ENCODE results near the gene IL31RA. TPM values are rescaled to one million over a fixed set of nuclear protein-coding genes. Genes with fewer than 3 reads are reported as not detected.

IL31RA gene
- total and polyA plus RNA-seq, 4 experiments from 2014 or later, result not detected

- H3K36me3 Mint-ChIP-seq, result no peaks in the 10 kb centered on the region
- ChIA-PET POLR2A (ENCODE audit: partially characterized antibody) (no interaction called here), CTCF (ENCODE audit: partially characterized antibody) (interaction anchor here (0.9 kb wide), 1 partner anchor 11 kb away, joined by 3 read pairs; no protein-coding TSS in a partner anchor)
- peak overlapping the region in 1 of 7 donors; percentile 19 for H3K27ac Mint-ChIP-seq
- Histone ChIP-seq H3K9me3 (ENCODE audit: control insufficient read depth in 1 of 2, low read length in 2 of 2) (no peaks in the 10 kb centered on the region), H3K27ac (ENCODE audit: low read depth, low read length) (no peak overlapping the region), H3K27me3 (ENCODE audit: insufficient read depth, low read length) (no peaks in the 10 kb centered on the region), H3K4me1 (ENCODE audit: insufficient read depth, low read length) (no peaks in the 10 kb centered on the region), H3K4me3 (ENCODE audit: low read length in 2 of 2) (no peak overlapping the region), H3K36me3 (ENCODE audit: insufficient read depth, low read length) (no peaks in the 10 kb centered on the region)
- no peak for DNase-seq
- no peaks in the 10 kb centered on the region for H3K27me3 Mint-ChIP-seq
- H3K9me3 Mint-ChIP-seq, result peaks cover 0 to 5% (median 0%) of the 10 kb centered on the region in 8 donors
- intact Hi-C loops (cut with micrococcal nuclease), result no loop called here
- H3K4me3 Mint-ChIP-seq, result no peak overlapping the region
- no peaks in the 10 kb centered on the region for H3K4me1 Mint-ChIP-seq
Measured at GRCh38 chr5:55911784-55912653, 60.9 kb downstream of the IL31RA start.

DNA sequence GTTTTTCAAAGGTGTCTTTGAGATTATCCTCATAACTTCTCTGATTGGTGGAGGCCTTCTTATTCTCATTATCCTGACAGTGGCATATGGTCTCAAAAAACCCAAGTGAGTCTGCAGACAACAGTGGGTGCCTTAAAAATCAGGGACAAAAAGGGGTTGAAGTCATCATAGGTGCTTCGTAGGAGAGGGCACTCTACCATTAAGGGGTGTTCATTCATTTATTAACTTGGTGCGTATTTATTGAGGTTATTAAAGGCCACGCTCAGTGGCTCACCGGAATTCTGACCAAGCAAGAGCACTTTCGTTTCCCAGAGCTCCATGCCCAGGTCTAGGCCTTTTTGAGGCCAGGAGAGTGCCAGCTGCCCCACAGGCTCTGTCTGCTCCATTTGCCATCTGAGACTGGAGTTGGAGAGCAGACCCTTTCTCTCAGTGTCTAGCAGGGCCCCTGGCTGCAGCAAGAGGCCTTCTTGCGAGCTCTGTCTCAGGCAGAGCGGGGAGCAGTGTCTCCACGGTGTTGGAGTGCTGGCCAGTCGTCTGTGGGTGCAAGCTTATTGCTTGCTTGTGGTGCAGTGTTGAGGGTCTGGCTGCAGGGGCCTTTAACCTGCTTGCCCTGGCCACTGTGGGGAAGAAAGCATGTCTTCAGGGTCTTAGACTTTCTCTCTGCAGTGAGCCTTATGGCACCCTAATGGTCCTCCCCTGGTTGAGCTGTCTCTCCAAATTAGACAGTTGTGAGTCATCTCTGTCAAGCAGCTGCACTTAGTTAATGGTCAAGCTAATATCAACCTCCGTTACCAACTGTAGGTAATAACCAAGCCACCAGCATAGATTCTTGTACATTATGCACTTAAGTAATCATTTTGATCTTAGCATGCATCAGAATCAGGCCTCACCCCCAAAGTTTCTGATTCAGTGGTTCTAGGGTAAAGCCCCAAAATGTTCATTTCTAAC, 62.6 kb downstream of the IL31RA start:
- Mint-ChIP-seq H3K36me3 (no peaks in the 10 kb centered on the region), H3K27ac (no peak overlapping the region), H3K4me3 (no peak overlapping the region), H3K4me1 (no peaks in the 10 kb centered on the region), H3K9me3 (peaks cover 0 to 5% (median 0%) of the 10 kb centered on the region in 8 donors), H3K27me3 (no peaks in the 10 kb centered on the region)
- DNase-seq, result no peak
- Histone ChIP-seq H3K27ac (ENCODE audit: low read depth, low read length) (no peak overlapping the region), H3K36me3 (ENCODE audit: insufficient read depth, low read length) (no peaks in the 10 kb centered on the region), H3K27me3 (ENCODE audit: insufficient read depth, low read length) (no peaks in the 10 kb centered on the region), H3K4me1 (ENCODE audit: insufficient read depth, low read length) (no peaks in the 10 kb centered on the region), H3K4me3 (ENCODE audit: low read length in 2 of 2) (no peak overlapping the region), H3K9me3 (ENCODE audit: control insufficient read depth in 1 of 2, low read length in 2 of 2) (no peaks in the 10 kb centered on the region)
- intact Hi-C loops (cut with micrococcal nuclease), result no loop called here
- ChIA-PET CTCF (ENCODE audit: partially characterized antibody) (interaction anchor here (0.9 to 2.6 kb wide), 2 partner anchors 22 to 1333 kb away, joined by 3 to 8 read pairs; no protein-coding TSS in a partner anchor), POLR2A (ENCODE audit: partially characterized antibody) (no interaction called here)

DNA sequence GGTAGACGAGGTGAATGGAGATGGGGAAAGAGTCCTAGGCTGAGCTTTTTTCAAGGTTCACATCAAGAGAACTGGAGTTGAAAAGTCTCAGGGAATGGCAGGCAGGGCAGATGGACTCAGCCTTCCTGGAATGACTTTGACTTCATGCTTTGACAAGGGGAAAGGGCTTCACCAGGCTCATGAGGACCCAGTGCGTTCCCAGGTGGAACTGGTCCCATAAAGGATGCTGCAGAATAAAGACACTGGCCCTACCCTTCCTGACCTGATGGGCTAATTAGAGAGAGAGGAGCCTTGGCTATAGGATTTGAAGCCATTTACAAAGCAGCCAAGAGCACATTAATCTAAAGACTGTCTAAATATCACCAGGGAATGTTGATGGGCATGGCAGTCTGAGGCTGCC, 63.8 kb downstream of the IL31RA start:
- Histone ChIP-seq H3K4me1 (ENCODE audit: insufficient read depth, low read length) (peaks cover 12% of the 10 kb centered on the region), H3K4me3 (ENCODE audit: low read length in 2 of 2) (no peak overlapping the region), H3K9me3 (ENCODE audit: control insufficient read depth in 1 of 2, low read length in 2 of 2) (no peaks in the 10 kb centered on the region), H3K27ac (ENCODE audit: low read depth, low read length) (no peak overlapping the region), H3K27me3 (ENCODE audit: insufficient read depth, low read length) (no peaks in the 10 kb centered on the region), H3K36me3 (ENCODE audit: insufficient read depth, low read length) (no peaks in the 10 kb centered on the region)
- ChIA-PET CTCF (ENCODE audit: partially characterized antibody) (interaction anchor here (2.6 kb wide), 1 partner anchor 21 kb away, joined by 8 read pairs; no protein-coding TSS in a partner anchor), POLR2A (ENCODE audit: partially characterized antibody) (no interaction called here)
- Mint-ChIP-seq H3K9me3 (no peaks in the 10 kb centered on the region), H3K27ac (no peak overlapping the region), H3K36me3 (no peaks in the 10 kb centered on the region), H3K4me3 (no peak overlapping the region), H3K27me3 (no peaks in the 10 kb centered on the region), H3K4me1 (peaks cover 6 to 10% (median 8%) of the 10 kb centered on the region in 4 donors)
- intact Hi-C loops (cut with micrococcal nuclease), result no loop called here
- DNase-seq, result no peak

DNA sequence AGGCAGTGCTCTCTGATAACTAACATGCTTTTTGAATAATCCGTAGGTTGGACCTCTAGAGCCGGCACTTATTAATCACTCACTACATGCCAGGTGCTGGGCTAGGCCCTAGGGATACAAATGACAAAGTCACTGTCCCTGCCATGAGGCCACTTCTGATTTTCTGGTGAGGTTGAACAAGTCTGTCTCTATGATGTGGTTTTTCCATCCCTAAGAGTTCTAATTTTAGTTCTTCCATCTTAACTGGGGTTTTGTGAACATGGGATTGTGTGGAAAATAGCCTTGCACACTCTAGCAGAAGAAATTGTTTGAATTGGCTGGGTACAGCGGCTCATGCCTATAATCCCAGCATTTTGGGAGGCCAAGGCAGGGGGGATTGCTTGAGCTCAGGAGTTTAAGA, 64.6 kb downstream of the IL31RA start:
- no peaks in the 10 kb centered on the region for H3K36me3 ChIP-seq (ENCODE audit: insufficient read depth, low read length)
- H3K4me3 ChIP-seq (ENCODE audit: low read length in 2 of 2), result no peak overlapping the region
- CTCF ChIA-PET (ENCODE audit: partially characterized antibody), result no interaction called here
- intact Hi-C loops (cut with micrococcal nuclease), result no loop called here
- H3K27me3 Mint-ChIP-seq, result no peaks in the 10 kb centered on the region
- no peak for DNase-seq
- H3K27ac ChIP-seq (ENCODE audit: low read depth, low read length), result no peak overlapping the region
- peaks cover 12% of the 10 kb centered on the region for H3K4me1 ChIP-seq (ENCODE audit: insufficient read depth, low read length)
- no peak overlapping the region for H3K27ac Mint-ChIP-seq
- no peaks in the 10 kb centered on the region for H3K27me3 ChIP-seq (ENCODE audit: insufficient read depth, low read length)
- no peak overlapping the region for H3K4me3 Mint-ChIP-seq
- H3K36me3 Mint-ChIP-seq, result no peaks in the 10 kb centered on the region
- POLR2A ChIA-PET (ENCODE audit: partially characterized antibody), result no interaction called here
- H3K4me1 Mint-ChIP-seq, result peaks cover 6 to 14% (median 8%) of the 10 kb centered on the region in 4 donors
- H3K9me3 ChIP-seq (ENCODE audit: control insufficient read depth in 1 of 2, low read length in 2 of 2), result no peaks in the 10 kb centered on the region
- H3K9me3 Mint-ChIP-seq, result no peaks in the 10 kb centered on the region

DNA sequence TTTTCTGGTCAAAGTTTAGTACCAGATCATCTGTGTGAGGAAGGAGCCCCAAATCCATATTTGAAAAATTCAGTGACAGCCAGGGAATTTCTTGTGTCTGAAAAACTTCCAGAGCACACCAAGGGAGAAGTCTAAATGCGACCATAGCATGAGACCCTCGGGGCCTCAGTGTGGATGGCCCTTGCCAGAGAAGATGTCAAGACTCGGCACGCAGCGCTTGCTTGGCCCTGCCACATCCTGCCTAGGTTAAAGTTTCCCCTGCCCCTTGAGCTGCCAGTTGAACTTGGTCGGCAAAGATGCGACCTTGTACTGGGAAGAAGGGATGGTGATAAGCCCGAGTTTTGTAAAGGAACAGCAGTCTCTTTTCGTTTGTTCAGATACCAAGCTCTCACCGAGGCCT, 65.8 kb downstream of the IL31RA start:
- ChIA-PET POLR2A (ENCODE audit: partially characterized antibody) (no interaction called here), CTCF (ENCODE audit: partially characterized antibody) (no interaction called here)
- no peaks in the 10 kb centered on the region for H3K27me3 Mint-ChIP-seq
- no peaks in the 10 kb centered on the region for H3K9me3 Mint-ChIP-seq
- H3K4me3 Mint-ChIP-seq, result no peak overlapping the region
- no peaks in the 10 kb centered on the region for H3K36me3 ChIP-seq (ENCODE audit: insufficient read depth, low read length)
- H3K36me3 Mint-ChIP-seq, result no peaks in the 10 kb centered on the region
- no peak for DNase-seq
- H3K9me3 ChIP-seq (ENCODE audit: control insufficient read depth in 1 of 2, low read length in 2 of 2), result no peaks in the 10 kb centered on the region
- no peak overlapping the region for H3K27ac Mint-ChIP-seq
- intact Hi-C loops (cut with micrococcal nuclease), result no loop called here
- H3K4me1 ChIP-seq (ENCODE audit: insufficient read depth, low read length), result peaks cover 12% of the 10 kb centered on the region
- no peak overlapping the region for H3K27ac ChIP-seq (ENCODE audit: low read depth, low read length)
- H3K4me1 Mint-ChIP-seq, result peaks cover 6 to 14% (median 8%) of the 10 kb centered on the region in 4 donors
- H3K27me3 ChIP-seq (ENCODE audit: insufficient read depth, low read length), result no peaks in the 10 kb centered on the region
- H3K4me3 ChIP-seq (ENCODE audit: low read length in 2 of 2), result no peak overlapping the region

- Histone ChIP-seq H3K4me3 (ENCODE audit: low read length in 2 of 2) (no peak overlapping the region), H3K27ac (ENCODE audit: low read depth, low read length) (no peak overlapping the region), H3K9me3 (ENCODE audit: control insufficient read depth in 1 of 2, low read length in 2 of 2) (no peaks in the 10 kb centered on the region), H3K27me3 (ENCODE audit: insufficient read depth, low read length) (no peaks in the 10 kb centered on the region), H3K4me1 (ENCODE audit: insufficient read depth, low read length) (peaks cover 12% of the 10 kb centered on the region), H3K36me3 (ENCODE audit: insufficient read depth, low read length) (no peaks in the 10 kb centered on the region)
- Mint-ChIP-seq H3K4me3 (no peak overlapping the region), H3K36me3 (no peaks in the 10 kb centered on the region), H3K27ac (no peak overlapping the region), H3K9me3 (no peaks in the 10 kb centered on the region), H3K4me1 (peaks cover 6 to 14% (median 8%) of the 10 kb centered on the region in 4 donors), H3K27me3 (no peaks in the 10 kb centered on the region)
- CTCF ChIA-PET (ENCODE audit: partially characterized antibody), result no interaction called here
- intact Hi-C loops (cut with micrococcal nuclease), result no loop called here
- POLR2A ChIA-PET (ENCODE audit: partially characterized antibody), result no interaction called here
- DNase-seq, result no peak
Measured at GRCh38 chr5:55917402-55918086, 66.4 kb downstream of the IL31RA start.
